Smooth muscle cell of the brain vasculature (primary cell): ENCODE data around the gene EVI5L.

ENCODE experiments used
- DNase-seq: peaks from one replicate; pipeline ENCODE4 v3.0.0-alpha.2; 2012; ENCODE audit warnings: low read depth, low spot score

The EVI5L gene

DNA sequence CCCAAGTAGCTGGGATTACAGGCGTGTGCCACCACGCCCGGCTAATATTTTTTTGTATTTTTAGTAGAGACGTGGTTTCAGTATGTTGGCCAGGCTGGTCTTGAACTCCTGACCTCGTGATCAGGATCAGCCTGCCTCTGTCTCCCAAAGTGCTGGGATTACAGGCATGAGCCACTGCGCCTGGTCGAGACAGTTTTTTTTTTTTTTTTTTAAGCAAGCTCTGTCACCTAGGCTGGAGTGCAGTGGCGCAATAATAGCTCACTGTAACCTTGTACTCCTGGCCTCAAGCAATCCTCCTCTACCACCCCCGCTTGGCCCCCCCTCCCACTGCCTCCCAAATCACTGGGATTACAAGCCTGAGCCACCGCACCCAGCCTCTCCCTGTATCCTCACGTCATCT lies 67.3 kb downstream of the EVI5L start:
- DNase-seq, result no peak

DNA sequence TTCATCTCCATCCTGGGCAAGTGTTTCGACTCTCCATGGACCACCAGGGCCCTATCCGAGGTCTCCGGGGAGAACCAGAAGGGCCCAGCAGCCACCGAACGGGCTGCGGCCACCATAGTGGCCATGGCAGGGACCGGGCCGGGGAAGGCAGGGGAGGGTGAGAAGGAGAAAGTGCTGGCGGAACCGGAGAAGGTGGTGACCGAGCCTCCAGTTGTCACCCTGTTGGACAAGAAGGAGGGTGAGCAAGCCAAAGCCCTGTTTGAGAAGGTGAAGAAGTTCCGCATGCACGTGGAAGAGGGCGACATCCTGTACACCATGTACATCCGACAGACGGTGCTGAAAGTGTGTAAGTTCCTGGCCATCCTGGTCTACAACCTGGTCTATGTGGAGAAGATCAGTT lies 68.9 kb downstream of the EVI5L start:
- DNase-seq, result no peak

DNA sequence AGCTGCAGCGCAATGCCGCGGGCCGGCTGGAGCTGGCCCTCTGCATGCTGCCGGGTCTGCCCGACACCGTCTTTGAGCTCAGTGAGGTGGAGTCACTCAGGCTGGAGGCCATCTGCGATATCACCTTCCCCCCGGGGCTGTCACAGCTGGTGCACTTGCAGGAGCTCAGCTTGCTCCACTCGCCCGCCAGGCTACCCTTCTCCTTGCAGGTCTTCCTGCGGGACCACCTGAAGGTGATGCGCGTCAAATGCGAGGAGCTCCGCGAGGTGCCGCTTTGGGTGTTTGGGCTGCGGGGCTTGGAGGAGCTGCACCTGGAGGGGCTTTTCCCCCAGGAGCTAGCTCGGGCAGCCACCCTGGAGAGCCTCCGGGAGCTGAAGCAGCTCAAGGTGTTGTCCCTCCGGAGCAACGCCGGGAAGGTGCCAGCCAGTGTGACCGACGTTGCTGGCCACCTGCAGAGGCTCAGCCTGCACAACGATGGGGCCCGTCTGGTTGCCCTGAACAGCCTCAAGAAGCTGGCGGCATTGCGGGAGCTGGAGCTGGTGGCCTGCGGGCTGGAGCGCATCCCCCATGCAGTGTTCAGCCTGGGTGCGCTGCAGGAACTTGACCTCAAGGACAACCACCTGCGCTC lies 69.8 kb downstream of the EVI5L start:
- no peak for DNase-seq

GRCh38 chr19:7900401-7900870 lies 70.4 kb downstream of the EVI5L start:
- no peak for DNase-seq

GRCh38 chr19:7900931-7901330 lies 70.9 kb downstream of the EVI5L start:
- no peak for DNase-seq

- no peak for DNase-seq
These were observed 71.3 kb downstream of the EVI5L start for GRCh38 chr19:7901337-7901736.

GRCh38 chr19:7902796-7903243 lies 72.8 kb downstream of the EVI5L start:
- no peak for DNase-seq

- DNase-seq, result peak; percentile 99
These were observed 73.4 kb downstream of the EVI5L start, which contains the start of gene MAP2K7 for GRCh38 chr19:7903244-7904073. TSS of gene MAP2K7 (plus strand) at chr19:7903877. CDS start at chr19:7903945, 68 bp downstream.

DNA sequence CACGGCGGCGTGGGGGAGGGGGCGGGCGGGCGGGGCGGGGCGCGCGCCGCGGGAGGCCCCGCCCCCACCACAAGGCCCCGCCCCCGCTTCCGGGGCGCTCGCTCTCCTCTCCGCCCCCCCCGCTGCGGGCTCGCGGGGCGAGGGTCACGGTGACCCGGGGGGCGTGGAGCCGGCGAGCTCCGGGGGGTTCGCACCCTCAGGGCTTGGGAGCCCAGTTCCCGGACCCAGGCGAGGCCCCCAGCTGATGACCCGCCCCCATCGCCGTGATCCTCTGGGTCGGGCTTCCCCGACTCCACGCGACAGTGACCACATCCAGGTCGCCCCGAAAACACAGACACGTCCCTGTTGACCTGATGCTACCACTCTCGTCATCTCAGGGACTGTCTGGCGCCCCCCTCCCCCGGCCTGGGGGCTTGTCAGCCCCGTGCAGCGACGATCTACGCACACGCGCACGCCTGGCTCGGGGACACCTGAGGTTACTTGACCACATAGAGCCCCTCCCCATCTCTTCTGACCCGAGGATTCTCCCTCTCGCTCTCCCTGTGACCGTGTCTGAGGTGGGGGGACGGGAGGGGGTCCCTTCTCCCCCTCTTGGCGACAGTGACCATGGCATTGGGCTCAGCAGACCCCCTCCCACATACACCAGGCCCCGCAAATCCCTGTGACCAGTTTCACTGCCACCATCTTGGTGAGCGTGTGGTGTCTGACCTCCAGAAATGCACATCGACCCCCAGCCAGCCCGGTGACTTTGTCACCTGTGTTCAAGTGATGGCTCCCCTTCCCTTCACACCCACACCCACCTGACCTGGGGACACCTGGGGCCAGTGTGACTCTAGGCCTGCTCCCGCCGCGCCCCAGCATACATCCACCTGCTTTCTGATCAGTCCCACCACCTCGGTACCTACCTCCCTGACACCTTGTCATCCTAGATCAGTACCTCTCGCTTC lies 74.3 kb downstream of the EVI5L start:
- no peak for DNase-seq

GRCh38 chr19:7905268-7905667 lies 75.2 kb downstream of the EVI5L start:
- DNase-seq, result no peak

DNA sequence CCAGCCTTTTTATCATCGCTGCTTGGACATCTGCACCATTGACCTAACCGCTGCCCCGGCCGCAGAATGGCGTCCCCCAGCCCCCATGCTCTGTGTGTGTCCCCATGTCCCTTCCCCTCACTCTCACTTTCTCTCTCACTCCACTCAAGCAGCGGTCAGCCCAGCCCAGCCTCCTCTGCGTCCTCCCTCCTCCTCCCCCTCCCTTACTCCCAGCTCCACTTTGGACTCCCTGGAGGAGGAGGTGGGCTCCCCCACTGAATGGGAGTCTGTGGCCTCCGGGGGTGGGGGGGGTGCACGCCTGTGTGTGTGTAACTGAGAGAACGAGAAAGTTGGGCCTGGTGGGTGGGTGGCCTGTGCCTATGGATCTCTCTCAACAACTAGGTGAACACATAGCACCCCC lies 75.8 kb downstream of the EVI5L start:
- no peak for DNase-seq

- no peak for DNase-seq
These were observed 77.1 kb downstream of the EVI5L start for GRCh38 chr19:7907122-7907521.

GRCh38 chr19:7907544-7907943 lies 77.5 kb downstream of the EVI5L start:
- no peak for DNase-seq

GRCh38 chr19:7908078-7908699 lies 78.2 kb downstream of the EVI5L start:
- no peak for DNase-seq

DNA sequence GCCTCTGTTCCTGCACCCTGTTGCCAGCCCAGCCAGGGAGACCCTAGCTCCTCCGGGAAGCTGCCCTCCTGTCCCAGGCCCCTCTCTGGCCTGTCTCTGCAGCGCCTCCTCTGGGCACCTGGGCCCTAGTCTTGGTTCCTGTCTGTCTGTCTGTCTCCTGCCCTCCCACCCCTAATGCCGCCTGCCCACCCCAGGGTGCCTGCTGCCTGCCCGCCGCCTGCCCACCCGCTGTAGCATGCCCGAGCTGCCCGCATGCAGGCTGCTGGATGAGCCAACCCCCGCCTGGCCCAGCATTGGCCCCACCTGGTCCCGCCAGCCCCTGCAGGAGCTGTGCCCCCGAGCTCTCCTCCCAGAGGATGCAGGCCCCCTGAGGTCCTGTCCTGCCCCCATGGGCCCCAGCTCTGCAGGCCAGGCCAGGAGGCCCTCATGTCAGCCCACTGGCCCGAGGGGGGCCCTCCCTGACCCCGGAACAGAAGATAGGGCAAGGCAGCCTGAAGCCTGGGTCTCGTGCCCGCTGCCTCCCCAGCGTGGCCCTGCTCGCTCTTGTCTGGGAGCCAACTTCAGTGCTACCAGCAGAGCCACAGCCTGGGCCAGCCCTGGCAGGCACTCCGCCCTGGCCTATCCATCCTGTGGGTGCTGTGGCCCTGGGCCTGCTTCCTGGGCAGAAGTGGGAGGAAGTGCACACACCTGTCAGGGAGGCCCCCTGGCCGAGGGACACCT lies 78.9 kb downstream of the EVI5L start:
- no peak for DNase-seq

GRCh38 chr19:7909471-7910067 lies 79.6 kb downstream of the EVI5L start:
- DNase-seq, result no peak

GRCh38 chr19:7910321-7911161 lies 80.5 kb downstream of the EVI5L start:
- no peak for DNase-seq

DNA sequence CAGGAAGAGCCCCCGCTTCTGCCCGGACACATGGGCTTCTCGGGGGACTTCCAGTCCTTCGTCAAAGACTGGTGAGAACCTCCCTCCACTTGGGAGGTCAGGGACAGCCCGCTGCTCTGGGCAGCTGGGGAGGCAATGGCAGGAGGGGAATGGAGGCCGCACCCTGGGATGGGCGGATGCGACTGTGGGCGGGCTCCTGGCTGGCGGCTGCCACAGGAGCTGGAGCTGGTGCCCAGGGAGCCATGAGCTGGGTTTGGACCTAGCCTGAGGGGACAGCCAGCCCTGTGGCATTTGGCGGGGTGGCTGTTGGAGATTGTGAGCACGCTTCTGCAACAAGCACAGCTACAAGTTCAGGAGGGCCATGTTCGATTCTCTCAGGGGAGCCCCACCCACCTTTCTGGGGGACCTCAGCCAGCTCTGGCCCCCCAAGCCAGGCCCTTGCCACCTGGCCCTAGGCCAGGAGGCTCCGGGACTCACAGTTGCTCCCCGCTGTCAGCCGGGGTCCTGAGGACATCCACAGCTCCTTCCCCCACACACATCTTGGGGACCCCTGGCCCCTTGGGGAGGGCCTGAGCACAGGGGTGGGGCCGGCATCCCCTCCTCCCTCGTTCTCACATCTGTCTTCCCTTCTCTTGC lies 81.6 kb downstream of the EVI5L start:
- DNase-seq, result no peak

GRCh38 chr19:7912144-7912696 lies 82.2 kb downstream of the EVI5L start:
- DNase-seq, result no peak
